GM18520 (cell line): Measurements from ENCODE around the gene TNFSF4.
"Not testable (repeated sequence)": the region's sequence is repeated elsewhere in the genome, so short reads cannot be mapped to it uniquely, and the experiment has no call there.

Experiments used
- ATAC-seq: cut with Tn5 transposase; IDR thresholded peaks from one replicate; pipeline ENCODE4 v1.9.1; 2021; ENCODE audit not compliant: unreplicated experiment

TNFSF4 gene

GRCh38 chr1:173168941-173169340 lies 38.2 kb downstream of the TNFSF4 start:
- ATAC-seq, result no peak

GRCh38 chr1:173164686-173165085 lies 42.4 kb downstream of the TNFSF4 start:
- no peak for ATAC-seq

DNA sequence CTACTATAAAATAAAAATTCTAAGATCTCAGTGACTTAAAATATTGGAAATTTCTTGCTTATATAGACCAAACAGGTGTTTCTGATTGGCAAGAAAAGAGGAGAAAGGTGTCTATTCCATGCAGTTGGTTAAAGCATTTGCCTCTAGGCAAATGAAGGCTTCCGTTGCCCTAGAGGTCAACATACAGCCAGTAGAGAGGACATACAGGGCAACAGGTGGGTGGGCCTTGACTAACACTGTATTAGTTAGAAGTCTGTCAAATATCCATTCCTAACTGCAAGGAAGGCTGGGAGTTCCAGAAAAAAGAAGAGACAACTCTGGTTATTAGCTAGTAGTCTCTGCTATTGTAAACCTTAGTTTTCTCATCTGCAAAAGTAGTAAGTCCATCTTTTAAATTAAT lies 43.0 kb downstream of the TNFSF4 start:
- no peak for ATAC-seq

DNA sequence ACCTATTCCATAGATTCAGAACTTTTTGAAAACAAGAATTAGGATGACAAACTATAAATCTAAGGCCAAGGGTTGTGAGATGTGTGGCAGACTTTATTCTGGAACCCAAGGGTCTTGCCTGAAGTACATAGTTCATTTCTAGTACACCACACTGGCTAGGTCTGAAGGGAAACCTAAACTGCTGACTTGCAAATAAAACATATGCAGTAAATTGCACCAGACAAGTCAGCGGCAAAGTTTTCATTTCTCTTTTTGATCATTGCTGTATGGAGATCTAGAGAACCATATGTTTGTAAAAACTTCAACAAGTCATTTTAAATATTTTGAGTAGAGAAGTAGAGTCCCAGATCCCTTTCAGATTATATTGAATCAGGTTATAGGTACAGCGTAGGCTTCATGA lies 43.9 kb downstream of the TNFSF4 start:
- ATAC-seq, result no peak

- ATAC-seq, result no peak
Measured at GRCh38 chr1:173162601-173163000, 44.5 kb downstream of the TNFSF4 start.

DNA sequence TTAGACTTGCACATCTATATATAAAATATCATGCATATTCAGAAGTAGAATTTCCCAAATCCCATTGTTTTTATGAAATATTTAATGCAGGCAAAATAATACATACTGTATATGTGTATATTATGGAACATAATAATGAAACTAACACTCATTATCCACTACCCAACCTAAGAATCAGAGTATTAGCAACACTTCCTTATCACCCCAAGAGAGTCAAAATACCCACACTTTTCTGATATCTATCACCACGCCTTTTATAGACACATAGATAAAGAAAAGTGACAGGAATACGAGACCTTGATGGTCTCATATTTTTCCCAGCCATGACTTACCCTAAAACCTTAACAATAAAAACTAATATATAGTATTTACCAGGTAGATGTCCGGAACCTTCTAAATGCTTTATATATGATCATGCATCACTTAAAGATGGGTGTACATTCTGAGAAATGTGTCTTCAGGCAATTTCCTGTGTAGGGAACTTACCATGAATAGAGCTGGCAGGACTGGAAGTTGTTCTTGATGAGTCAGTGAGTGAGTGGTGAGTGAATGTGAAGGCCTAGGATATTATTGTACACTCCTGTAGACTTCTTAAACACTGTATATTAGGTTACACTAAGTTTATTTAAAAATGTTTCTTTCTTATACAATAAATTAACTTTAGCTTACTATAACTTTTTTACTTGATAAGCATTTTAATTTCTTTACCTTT lies 45.5 kb downstream of the TNFSF4 start:
- ATAC-seq, result no peak

DNA sequence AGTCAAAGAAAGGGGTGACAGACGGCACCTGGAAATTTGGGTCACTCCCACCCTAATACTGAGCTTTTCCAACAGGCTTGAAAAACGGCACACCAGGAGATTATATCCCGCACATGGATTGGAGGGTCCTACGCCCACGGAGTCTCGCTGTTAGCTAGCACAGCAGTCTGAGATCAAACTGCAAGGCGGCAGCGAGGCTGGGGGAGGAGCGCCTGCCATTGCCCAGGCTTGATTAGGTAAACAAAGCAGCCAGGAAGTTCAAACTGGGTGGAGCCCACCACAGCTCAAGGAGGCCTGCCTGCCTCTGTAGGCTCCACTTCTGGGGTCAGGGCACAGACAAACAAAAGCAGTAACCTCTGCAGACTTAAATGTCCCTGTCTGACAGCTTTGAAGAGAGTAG lies 53.2 kb downstream of the TNFSF4 start:
- not testable (repeated sequence) for ATAC-seq

DNA sequence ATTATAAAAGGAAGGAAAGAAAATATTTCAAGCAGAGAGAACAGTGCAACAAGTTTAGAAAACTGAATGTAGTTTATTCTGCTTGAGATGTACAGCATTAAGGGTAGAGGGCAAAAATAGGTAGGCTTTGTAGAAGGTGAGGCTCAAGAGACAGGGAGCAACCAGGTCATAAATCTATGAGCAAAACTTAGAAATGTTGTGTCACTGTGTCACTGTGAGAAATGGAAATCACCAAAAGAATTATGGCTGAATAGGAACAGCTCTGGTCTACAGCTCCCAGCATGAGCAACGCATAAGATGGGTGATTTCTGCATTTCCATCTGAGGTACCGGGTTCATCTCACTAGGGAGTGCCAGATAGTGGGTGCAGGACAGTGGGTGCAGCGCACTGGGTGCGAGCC lies 53.6 kb downstream of the TNFSF4 start:
- ATAC-seq, result no peak

- ATAC-seq, result no peak
Measured at GRCh38 chr1:173152598-173152997, 54.5 kb downstream of the TNFSF4 start.

DNA sequence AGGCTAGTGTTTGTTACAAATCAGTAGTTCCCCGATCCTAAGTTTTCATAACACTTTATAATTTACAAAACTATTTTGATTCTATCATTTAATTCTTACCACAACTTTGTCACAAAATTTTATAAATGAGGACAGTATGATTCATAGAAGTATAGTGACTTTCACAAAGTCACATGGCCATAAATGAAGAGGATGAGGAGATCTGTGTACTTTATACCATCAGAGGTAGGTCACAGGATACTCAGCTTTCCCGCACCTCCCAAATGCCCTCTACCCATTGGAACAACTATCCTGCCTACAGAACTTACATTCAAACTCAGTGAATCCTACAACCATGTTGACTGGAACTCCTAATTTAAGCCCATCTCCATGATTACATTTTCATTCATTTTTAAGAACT lies 56.3 kb downstream of the TNFSF4 start:
- ATAC-seq, result no peak

DNA sequence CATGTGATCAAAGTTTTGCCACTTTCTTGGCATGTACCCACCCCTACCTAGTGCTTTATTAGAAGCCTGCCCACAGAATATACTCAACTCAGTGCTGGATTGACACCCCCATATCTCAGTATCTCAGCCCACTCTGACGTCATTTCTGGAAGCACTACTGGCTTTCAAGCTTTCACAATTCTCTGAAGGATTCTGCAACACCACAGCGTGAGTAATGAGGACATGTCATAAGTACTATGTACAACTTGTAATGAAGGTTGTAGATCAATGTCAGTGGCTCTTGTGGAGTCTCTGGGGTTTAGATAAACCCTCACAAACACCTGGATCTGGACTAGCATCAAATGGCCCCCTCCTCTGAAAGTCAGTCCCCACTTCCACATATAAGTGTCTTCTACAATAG lies 57.2 kb downstream of the TNFSF4 start:
- ATAC-seq, result no peak

DNA sequence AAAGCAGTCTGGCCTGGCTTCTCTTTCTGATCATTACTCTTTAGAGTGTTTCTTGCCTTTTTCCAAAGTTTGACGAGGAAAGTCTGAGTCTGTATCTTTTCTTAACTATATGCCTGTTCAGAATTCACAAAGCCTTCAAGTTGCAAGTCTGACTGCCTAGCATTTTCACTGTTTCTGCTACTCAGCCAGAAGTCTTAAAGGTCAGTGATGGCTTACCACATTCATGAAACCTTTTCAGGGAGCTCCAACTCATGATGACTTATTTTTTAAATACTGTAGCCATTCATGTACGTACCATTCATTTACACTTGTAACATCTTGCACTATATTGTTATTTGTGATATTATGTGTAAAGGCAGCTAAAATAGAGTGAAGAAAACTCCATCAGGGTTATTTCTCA lies 58.2 kb downstream of the TNFSF4 start:
- no peak for ATAC-seq

DNA sequence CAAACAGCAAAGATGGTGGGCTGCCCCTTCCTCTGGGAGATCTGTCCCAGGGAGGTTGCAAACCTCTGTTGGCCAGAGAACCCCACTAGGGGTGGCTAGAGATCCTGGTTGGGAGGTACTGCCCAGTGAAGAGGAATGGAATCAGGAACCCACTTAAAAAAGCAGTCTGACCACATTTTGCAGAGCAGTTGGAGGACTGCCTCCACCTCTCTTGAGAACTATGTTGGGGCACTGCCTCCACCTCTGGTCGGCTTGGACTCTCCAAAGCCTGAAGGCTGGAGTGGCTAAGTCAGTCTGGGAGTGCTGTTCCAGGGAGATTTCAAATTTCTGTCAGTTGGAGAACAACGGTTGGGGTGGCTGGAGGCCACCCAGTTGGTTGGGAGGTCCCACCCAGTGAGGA lies 58.6 kb downstream of the TNFSF4 start:
- no peak for ATAC-seq

DNA sequence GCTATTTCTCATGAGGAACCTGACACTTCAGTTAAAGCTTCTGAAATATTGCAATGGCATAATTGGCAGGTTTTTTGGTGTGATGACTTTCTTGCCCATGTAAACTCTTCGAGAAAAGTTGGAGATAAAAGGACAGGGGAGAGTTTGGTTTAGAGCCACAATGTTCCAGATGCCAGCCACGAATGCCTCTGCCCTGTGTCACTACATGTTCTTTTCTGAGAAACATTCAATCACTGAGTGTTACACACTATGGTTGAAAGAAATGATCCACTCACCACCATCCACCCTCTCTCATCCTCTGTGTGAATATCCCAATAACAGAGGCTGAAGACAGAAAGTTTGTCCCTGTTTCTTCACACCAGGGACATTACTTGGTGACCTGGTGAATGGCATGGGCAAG lies 66.4 kb downstream of the TNFSF4 start:
- no peak for ATAC-seq

- no peak for ATAC-seq
Measured at GRCh38 chr1:173139706-173140105, 67.4 kb downstream of the TNFSF4 start.

- no peak for ATAC-seq
Measured at GRCh38 chr1:173137107-173137706, 69.9 kb downstream of the TNFSF4 start.

DNA sequence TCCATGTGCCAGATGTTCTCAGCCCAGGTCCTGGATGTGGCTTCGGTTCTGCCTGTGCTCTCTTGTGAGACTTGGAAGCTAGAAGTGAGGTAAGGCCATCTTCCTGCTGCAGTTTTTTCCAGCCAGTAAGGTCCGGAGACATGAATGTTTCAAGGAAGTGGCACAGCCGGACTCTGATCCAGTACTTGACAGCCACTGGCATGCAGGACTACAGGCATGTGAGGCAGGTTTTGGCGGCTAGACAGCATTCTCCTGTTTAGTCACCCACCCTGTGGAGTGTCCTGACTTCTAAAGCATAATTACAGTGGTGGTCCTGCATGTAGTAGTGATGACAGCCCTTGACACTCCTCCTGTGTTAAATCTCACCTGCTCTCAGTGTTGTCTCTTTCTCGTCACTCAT lies 72.3 kb downstream of the TNFSF4 start:
- ATAC-seq, result no peak

DNA sequence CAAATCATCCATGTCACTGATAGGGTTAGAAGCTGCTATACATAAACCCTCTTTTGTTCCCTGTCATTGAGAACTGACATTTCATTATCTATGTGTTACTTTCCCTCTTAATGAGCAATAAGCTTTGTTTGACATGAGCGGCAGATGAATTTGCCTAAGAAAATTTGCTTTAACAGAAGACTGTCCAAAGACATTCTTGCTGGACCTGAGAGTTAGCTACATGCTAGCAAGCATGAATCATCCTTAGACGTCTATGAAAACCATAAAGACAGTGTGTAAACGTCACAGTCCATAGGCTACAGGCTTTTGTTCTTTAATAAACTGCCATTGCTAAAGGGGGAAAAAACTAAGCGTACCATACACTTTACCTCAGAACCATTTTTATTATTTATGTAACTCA lies 73.1 kb downstream of the TNFSF4 start:
- no peak for ATAC-seq
